ENCODE data around the gene GDPGP1. TPM values are rescaled to one million over a fixed set of nuclear protein-coding genes. Genes with fewer than 3 reads are reported as not detected.
A peak's percentile ranks its signal among the peaks of the same experiment; 100 is the strongest.

GDPGP1 gene
- total and polyA plus RNA-seq, 9 of the 15 experiments (the other 6 are each of a cell fraction or from before 2014, with no cell fraction given) = 0.78 to 6.1 (median 2.8) TPM

DNA sequence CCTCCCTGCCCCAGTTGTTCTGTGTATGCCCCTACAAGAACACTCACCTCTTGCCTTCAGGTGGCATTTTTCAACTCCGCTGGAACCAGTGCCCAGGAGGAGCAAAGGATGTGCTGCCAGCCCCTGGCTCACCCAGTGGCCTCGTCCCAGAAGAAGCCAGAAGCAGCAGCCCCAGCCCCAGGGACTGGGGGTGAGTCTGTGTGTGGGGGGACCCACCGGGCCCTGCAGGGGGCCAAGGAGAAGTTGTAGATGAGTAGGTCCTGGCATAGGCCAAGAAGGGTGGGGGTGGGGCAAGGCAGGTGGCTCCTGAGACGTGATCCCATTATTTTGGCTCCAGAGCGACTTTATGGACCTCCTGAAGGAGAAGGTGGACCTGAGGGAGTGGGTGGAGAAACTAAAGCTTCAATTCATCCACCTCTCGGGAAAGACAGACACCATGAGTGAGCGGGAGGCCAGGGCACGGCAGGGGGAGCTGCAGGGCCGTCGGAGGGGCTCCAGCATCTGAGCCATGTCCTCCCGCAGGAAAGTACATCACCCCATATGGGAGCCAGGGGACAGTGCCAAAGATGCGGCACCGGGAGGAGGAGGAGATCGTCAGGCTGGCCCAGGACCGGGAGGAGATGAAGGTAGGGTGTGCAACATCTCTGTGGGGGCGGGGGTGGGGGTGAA lies 60.7 kb downstream of the GDPGP1 start (continued):
- TF ChIP-seq ZNF586 (CRISPR knock-in tag; conservative IDR thresholded peaks at IDR 0.05) (no peak), ZC3H4 (CRISPR knock-in tag; IDR thresholded peaks at IDR 0.05; ENCODE audit: borderline replicate concordance) (no peak), NFIC (IDR thresholded peaks at IDR 0.05) (no peak), TBL1XR1 (IDR thresholded peaks at IDR 0.05; ENCODE audit: low read length in 2 of 2) (no peak), PRMT5 (CRISPR knock-in tag; IDR thresholded peaks at IDR 0.05) (no peak), CEBPB (tag; IDR thresholded peaks at IDR 0.05) (no peak), ZNF408 (CRISPR knock-in tag; IDR thresholded peaks at IDR 0.05; ENCODE audit: low read depth) (no peak), ARID1B (IDR thresholded peaks at IDR 0.05) (no peak), ZNF232 (CRISPR knock-in tag; IDR thresholded peaks at IDR 0.05) (no peak), ZNF143 (CRISPR knock-in tag; IDR thresholded peaks at IDR 0.05) (no peak), SMARCA5 (IDR thresholded peaks at IDR 0.05) (no peak), ZNF384 (IDR thresholded peaks at IDR 0.05; ENCODE audit: low read depth, low read length) (no peak), HDAC2 (IDR thresholded peaks at IDR 0.05) (no peak)
- TF ChIP-seq, protein P1, sequence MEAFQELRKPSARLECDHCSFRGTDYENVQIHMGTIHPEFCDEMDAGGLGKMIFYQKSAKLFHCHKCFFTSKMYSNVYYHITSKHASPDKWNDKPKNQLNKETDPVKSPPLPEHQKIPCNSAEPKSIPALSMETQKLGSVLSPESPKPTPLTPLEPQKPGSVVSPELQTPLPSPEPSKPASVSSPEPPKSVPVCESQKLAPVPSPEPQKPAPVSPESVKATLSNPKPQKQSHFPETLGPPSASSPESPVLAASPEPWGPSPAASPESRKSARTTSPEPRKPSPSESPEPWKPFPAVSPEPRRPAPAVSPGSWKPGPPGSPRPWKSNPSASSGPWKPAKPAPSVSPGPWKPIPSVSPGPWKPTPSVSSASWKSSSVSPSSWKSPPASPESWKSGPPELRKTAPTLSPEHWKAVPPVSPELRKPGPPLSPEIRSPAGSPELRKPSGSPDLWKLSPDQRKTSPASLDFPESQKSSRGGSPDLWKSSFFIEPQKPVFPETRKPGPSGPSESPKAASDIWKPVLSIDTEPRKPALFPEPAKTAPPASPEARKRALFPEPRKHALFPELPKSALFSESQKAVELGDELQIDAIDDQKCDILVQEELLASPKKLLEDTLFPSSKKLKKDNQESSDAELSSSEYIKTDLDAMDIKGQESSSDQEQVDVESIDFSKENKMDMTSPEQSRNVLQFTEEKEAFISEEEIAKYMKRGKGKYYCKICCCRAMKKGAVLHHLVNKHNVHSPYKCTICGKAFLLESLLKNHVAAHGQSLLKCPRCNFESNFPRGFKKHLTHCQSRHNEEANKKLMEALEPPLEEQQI (IDR thresholded peaks at IDR 0.05) = no peak
- TF ChIP-seq, protein P2, sequence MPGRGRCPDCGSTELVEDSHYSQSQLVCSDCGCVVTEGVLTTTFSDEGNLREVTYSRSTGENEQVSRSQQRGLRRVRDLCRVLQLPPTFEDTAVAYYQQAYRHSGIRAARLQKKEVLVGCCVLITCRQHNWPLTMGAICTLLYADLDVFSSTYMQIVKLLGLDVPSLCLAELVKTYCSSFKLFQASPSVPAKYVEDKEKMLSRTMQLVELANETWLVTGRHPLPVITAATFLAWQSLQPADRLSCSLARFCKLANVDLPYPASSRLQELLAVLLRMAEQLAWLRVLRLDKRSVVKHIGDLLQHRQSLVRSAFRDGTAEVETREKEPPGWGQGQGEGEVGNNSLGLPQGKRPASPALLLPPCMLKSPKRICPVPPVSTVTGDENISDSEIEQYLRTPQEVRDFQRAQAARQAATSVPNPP (IDR thresholded peaks at IDR 0.05; ENCODE audit: borderline replicate concordance, insufficient read depth, insufficient read length) = no peak
- TF ChIP-seq, protein P3, sequence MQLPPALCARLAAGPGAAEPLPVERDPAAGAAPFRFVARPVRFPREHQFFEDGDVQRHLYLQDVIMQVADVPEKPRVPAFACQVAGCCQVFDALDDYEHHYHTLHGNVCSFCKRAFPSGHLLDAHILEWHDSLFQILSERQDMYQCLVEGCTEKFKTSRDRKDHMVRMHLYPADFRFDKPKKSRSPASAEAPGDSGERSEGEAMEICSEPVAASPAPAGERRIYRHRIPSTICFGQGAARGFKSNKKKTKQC (CRISPR knock-in tag; IDR thresholded peaks at IDR 0.05) = no peak
- TF ChIP-seq, protein P4, sequence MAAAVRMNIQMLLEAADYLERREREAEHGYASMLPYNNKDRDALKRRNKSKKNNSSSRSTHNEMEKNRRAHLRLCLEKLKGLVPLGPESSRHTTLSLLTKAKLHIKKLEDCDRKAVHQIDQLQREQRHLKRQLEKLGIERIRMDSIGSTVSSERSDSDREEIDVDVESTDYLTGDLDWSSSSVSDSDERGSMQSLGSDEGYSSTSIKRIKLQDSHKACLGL (CRISPR knock-in tag; IDR thresholded peaks at IDR 0.05; ENCODE audit: borderline replicate concordance, poor library complexity, severe bottlenecking) = no peak
- TF ChIP-seq, protein P5, sequence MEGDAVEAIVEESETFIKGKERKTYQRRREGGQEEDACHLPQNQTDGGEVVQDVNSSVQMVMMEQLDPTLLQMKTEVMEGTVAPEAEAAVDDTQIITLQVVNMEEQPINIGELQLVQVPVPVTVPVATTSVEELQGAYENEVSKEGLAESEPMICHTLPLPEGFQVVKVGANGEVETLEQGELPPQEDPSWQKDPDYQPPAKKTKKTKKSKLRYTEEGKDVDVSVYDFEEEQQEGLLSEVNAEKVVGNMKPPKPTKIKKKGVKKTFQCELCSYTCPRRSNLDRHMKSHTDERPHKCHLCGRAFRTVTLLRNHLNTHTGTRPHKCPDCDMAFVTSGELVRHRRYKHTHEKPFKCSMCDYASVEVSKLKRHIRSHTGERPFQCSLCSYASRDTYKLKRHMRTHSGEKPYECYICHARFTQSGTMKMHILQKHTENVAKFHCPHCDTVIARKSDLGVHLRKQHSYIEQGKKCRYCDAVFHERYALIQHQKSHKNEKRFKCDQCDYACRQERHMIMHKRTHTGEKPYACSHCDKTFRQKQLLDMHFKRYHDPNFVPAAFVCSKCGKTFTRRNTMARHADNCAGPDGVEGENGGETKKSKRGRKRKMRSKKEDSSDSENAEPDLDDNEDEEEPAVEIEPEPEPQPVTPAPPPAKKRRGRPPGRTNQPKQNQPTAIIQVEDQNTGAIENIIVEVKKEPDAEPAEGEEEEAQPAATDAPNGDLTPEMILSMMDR (IDR thresholded peaks at IDR 0.05 in 2 of 3, conservative IDR thresholded peaks at IDR 0.05 in 1 of 3; ENCODE audit: insufficient read depth in 2 of 3, low read depth in 1 of 3, low read length in 3 of 3) = peak; percentile 64 to 71 (median 65)
- TF ChIP-seq, protein P6, sequence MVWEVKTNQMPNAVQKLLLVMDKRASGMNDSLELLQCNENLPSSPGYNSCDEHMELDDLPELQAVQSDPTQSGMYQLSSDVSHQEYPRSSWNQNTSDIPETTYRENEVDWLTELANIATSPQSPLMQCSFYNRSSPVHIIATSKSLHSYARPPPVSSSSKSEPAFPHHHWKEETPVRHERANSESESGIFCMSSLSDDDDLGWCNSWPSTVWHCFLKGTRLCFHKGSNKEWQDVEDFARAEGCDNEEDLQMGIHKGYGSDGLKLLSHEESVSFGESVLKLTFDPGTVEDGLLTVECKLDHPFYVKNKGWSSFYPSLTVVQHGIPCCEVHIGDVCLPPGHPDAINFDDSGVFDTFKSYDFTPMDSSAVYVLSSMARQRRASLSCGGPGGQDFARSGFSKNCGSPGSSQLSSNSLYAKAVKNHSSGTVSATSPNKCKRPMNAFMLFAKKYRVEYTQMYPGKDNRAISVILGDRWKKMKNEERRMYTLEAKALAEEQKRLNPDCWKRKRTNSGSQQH (CRISPR knock-in tag; IDR thresholded peaks at IDR 0.05) = no peak

All from K562 (cell line).